HEK293 (cell line): Measurements from ENCODE around the gene IQCF6.

ENCODE experiments used
- CTCF ChIA-PET: fragments of 350-600 bp; formaldehyde crosslinking; extraction: SDS; loops from one replicate; lab custom pipeline; 2021; ENCODE audit warnings: antibody characterized with exemption; lab: Yijun Ruan, JAX
- POLR2A ChIA-PET: fragments of 300-600 bp; formaldehyde crosslinking; extraction: SDS; loops from one replicate; lab custom pipeline; 2020; ENCODE audit warnings: antibody characterized with exemption, inconsistent platforms; lab: Yijun Ruan, JAX
- H3K27ac ChIP-seq: fragments of 200-500 bp; sonication (Bioruptor generic); 2 replicates; pipeline ENCODE4 v1.5.1; 2014; ENCODE audit warnings: low read depth, low read length, control low read depth, inconsistent platforms; ENCODE audit errors: extremely low read depth
- H3K36me3 ChIP-seq, 2 experiments: fragments of 200-500 bp in 1 of 2; sonication (Bioruptor generic) in 1 of 2; 1 replicate in 1 of 2; 2 replicates in 1 of 2; pipeline ENCODE4 v1.5.1; 2014 to 2017; ENCODE audit warnings: inconsistent platforms in 2 of 2, low read length in 2 of 2; ENCODE audit not compliant: control insufficient read depth in 2 of 2, insufficient read depth in 1 of 2
- H3K4me1 ChIP-seq: fragments of 200-500 bp; sonication (Bioruptor generic); 2 replicates; pipeline ENCODE4 v1.5.1; 2014; ENCODE audit warnings: mild to moderate bottlenecking, low read length, inconsistent platforms; ENCODE audit not compliant: control insufficient read depth, insufficient read depth
- H3K4me3 ChIP-seq: 2 replicates; pipeline ENCODE4 v1.5.1; 2011; ENCODE audit warnings: low read depth, mild to moderate bottlenecking, control low read depth, low read length, moderate library complexity
- H3K9me3 ChIP-seq: fragments of 200-500 bp; sonication (Bioruptor generic); 2 replicates; pipeline ENCODE4 v1.5.1; 2014; ENCODE audit warnings: low read depth, low read length, inconsistent platforms; ENCODE audit not compliant: control insufficient read depth, insufficient read depth
- HOXD13 ChIP-seq: sonication (generic); formaldehyde crosslinking; IDR thresholded peaks from 2 replicates; pipeline ENCODE4 v1.8.0; 2022; ENCODE audit warnings: missing genetic modification reagents, borderline replicate concordance
- KLF9 ChIP-seq: fragments of 450-650 bp; formaldehyde crosslinking; IDR thresholded peaks from 2 replicates; pipeline ENCODE4 v1.5.1; 2016; ENCODE audit warnings: missing biosample characterization, missing genetic modification characterization, low read depth
- PRDM1 ChIP-seq: fragments of 450-650 bp; formaldehyde crosslinking; IDR thresholded peaks from 2 replicates; pipeline ENCODE4; 2016; ENCODE audit warnings: missing biosample characterization, missing genetic modification characterization
- ZBTB8A ChIP-seq: fragments of 450-650 bp; formaldehyde crosslinking; IDR thresholded peaks from 2 replicates; pipeline ENCODE4 v1.5.1; 2016; ENCODE audit warnings: missing biosample characterization, missing genetic modification characterization
- ZNF10 ChIP-seq: fragments of 450-650 bp; formaldehyde crosslinking; IDR thresholded peaks from 2 replicates; pipeline ENCODE4 v1.5.1; 2017; ENCODE audit warnings: missing biosample characterization, missing genetic modification characterization
- ZNF146 ChIP-seq: fragments of 450-650 bp; formaldehyde crosslinking; IDR thresholded peaks from 2 replicates; pipeline ENCODE4 v1.5.1; 2016; ENCODE audit warnings: missing biosample characterization, missing genetic modification characterization
- ZNF155 ChIP-seq: fragments of 450-650 bp; formaldehyde crosslinking; IDR thresholded peaks from 2 replicates; pipeline ENCODE4 v1.5.1; 2016; ENCODE audit warnings: missing biosample characterization, missing genetic modification characterization
- ZNF239 ChIP-seq: fragments of 450-650 bp; formaldehyde crosslinking; IDR thresholded peaks from 2 replicates; pipeline ENCODE4 v1.5.1; 2016; ENCODE audit warnings: missing biosample characterization, missing genetic modification characterization
- ZNF274 ChIP-seq, 2 experiments: fragments of 200-500 bp in 1 of 2; fragments of 450-650 bp in 1 of 2; sonication (Bioruptor generic) in 1 of 2; formaldehyde crosslinking in 1 of 2; IDR thresholded peaks; 2 replicates each; pipeline versions ENCODE4 v1.5.1 to v1.6.1; 2014 to 2016; ENCODE audit warnings: borderline replicate concordance in 1 of 2, inconsistent platforms in 1 of 2, low read length in 1 of 2, missing biosample characterization in 1 of 2, missing genetic modification characterization in 1 of 2
- ZNF292 ChIP-seq: fragments of 450-650 bp; formaldehyde crosslinking; IDR thresholded peaks from 2 replicates; pipeline ENCODE4 v1.5.1; 2016; ENCODE audit warnings: low read depth, missing biosample characterization, missing genetic modification characterization, borderline replicate concordance
- ZNF354C ChIP-seq: fragments of 450-650 bp; formaldehyde crosslinking; IDR thresholded peaks from 2 replicates; pipeline ENCODE4 v1.5.1; 2016; ENCODE audit warnings: missing biosample characterization, missing genetic modification characterization, low read depth, borderline replicate concordance
- ZNF521 ChIP-seq: fragments of 450-650 bp; formaldehyde crosslinking; IDR thresholded peaks from 2 replicates; pipeline ENCODE4 v1.5.1; 2017; ENCODE audit warnings: missing biosample characterization, mild to moderate bottlenecking, missing genetic modification characterization
- ZNF560 ChIP-seq: fragments of 450-650 bp; formaldehyde crosslinking; IDR thresholded peaks from 2 replicates; pipeline ENCODE4 v1.5.1; 2017; ENCODE audit warnings: missing biosample characterization, missing genetic modification characterization, borderline replicate concordance
- ZNF571 ChIP-seq: fragments of 450-650 bp; formaldehyde crosslinking; IDR thresholded peaks from 2 replicates; pipeline ENCODE4 v1.5.0; 2017; ENCODE audit warnings: missing biosample characterization, missing genetic modification characterization
- ZNF776 ChIP-seq: fragments of 450-650 bp; formaldehyde crosslinking; IDR thresholded peaks from 2 replicates; pipeline ENCODE4 v1.5.0; 2017; ENCODE audit warnings: missing biosample characterization, missing genetic modification characterization, borderline replicate concordance
- ZNF843 ChIP-seq: fragments of 450-650 bp; formaldehyde crosslinking; IDR thresholded peaks from 2 replicates; pipeline ENCODE4 v1.5.1; 2016; ENCODE audit warnings: missing biosample characterization, missing genetic modification characterization
- ZSCAN30 ChIP-seq: fragments of 450-650 bp; IDR thresholded peaks from 2 replicates; pipeline ENCODE4 v1.5.1; 2018; ENCODE audit warnings: missing biosample characterization, mild to moderate bottlenecking, missing genetic modification characterization, moderate library complexity
- ZSCAN4 ChIP-seq: fragments of 450-650 bp; formaldehyde crosslinking; IDR thresholded peaks from 2 replicates; pipeline ENCODE4 v1.5.1; 2017; ENCODE audit warnings: missing biosample characterization, missing genetic modification characterization
- ZXDB ChIP-seq: fragments of 450-650 bp; formaldehyde crosslinking; IDR thresholded peaks from 2 replicates; pipeline ENCODE4 v1.5.1; 2016; ENCODE audit warnings: missing biosample characterization, missing genetic modification characterization
- TF ChIP-seq, protein P1 (sequence below): fragments of 450-650 bp; formaldehyde crosslinking; IDR thresholded peaks from 2 replicates; pipeline ENCODE4 v1.5.1; 2016; ENCODE audit warnings: missing biosample characterization, missing genetic modification characterization

The IQCF6 gene

GRCh38 chr3:51779137-51779536, at the start of gene IQCF6:
IQCF6 (minus strand) TSS chr3:51779237; CDS start chr3:51779224, 13 bp downstream.
- H3K9me3 ChIP-seq: no peaks in the 10 kb centered on the region
- TF ChIP-seq ZSCAN30 (tag by site-specific recombination): no peak
- TF ChIP-seq, protein P1, sequence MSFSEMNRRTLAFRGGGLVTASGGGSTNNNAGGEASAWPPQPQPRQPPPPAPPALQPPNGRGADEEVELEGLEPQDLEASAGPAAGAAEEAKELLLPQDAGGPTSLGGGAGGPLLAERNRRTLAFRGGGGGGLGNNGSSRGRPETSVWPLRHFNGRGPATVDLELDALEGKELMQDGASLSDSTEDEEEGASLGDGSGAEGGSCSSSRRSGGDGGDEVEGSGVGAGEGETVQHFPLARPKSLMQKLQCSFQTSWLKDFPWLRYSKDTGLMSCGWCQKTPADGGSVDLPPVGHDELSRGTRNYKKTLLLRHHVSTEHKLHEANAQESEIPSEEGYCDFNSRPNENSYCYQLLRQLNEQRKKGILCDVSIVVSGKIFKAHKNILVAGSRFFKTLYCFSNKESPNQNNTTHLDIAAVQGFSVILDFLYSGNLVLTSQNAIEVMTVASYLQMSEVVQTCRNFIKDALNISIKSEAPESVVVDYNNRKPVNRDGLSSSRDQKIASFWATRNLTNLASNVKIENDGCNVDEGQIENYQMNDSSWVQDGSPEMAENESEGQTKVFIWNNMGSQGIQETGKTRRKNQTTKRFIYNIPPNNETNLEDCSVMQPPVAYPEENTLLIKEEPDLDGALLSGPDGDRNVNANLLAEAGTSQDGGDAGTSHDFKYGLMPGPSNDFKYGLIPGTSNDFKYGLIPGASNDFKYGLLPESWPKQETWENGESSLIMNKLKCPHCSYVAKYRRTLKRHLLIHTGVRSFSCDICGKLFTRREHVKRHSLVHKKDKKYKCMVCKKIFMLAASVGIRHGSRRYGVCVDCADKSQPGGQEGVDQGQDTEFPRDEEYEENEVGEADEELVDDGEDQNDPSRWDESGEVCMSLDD (tag by site-specific recombination): no peak
- no peak for TF ChIP-seq ZNF155
- no peak for TF ChIP-seq ZBTB8A
- TF ChIP-seq ZSCAN4: no peak
- TF ChIP-seq ZNF354C (tag by site-specific recombination): no peak
- no peak for TF ChIP-seq ZNF560 (tag by site-specific recombination)
- TF ChIP-seq ZNF521 (tag by site-specific recombination): no peak
- TF ChIP-seq PRDM1 (tag by site-specific recombination): no peak
- TF ChIP-seq KLF9: no peak
- no peak for TF ChIP-seq ZNF776 (tag by site-specific recombination)
- no peak for TF ChIP-seq ZNF843 (tag by site-specific recombination)
- TF ChIP-seq ZNF292 (tag by site-specific recombination): no peak
- TF ChIP-seq ZNF239 (tag by site-specific recombination): no peak
- TF ChIP-seq ZNF146: no peak
- TF ChIP-seq, all 188 proteins: peak for 0
- Histone ChIP-seq H3K27ac (no peak within 1 kb of the TSS), H3K4me3 (no peak within 1 kb of the TSS), H3K36me3 (no peaks in the 10 kb centered on the region), H3K4me1 (no peaks in the 10 kb centered on the region)
- POLR2A ChIA-PET: no interaction called here
- CTCF ChIA-PET: no interaction called here

DNA sequence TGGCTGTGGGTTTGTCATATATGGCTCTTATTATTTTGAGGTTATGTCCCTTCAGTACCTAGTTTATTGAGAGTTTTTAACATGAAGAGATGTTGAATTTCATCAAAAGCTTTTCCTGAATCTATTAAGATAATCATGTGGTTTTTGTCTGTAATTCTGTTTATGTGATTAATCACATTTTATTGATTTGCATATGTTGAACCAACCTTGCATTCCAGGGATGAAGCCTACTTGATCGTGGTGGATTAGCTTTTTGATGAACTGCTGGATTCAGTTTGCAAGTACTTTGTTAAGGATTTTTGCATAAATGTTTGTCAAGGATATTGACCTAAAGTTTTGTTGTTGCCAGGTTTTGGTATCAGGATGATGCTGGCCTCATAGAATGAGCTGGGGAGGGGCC, 49.3 kb upstream of the IQCF6 start:
- H3K36me3 ChIP-seq: no peaks in the 10 kb centered on the region
- H3K27ac ChIP-seq: no peak overlapping the region
- POLR2A ChIA-PET: no interaction called here
- no peaks in the 10 kb centered on the region for H3K4me1 ChIP-seq
- no peak for TF ChIP-seq ZNF571 (tag by site-specific recombination)
- no peak for TF ChIP-seq ZXDB
- no peak for TF ChIP-seq ZNF239 (tag by site-specific recombination)
- TF ChIP-seq ZNF274 (IDR thresholded peaks at IDR 0.05; ENCODE audit: low read length): no peak
- TF ChIP-seq ZNF274 (tag by site-specific recombination; IDR thresholded peaks at IDR 0.05; ENCODE audit: borderline replicate concordance): no peak
- CTCF ChIA-PET: interaction anchor here (1.4 kb wide), 1 partner anchor 8 kb away, joined by 8 read pairs; no protein-coding TSS in a partner anchor
- H3K4me3 ChIP-seq: no peak overlapping the region
- H3K9me3 ChIP-seq: no peaks in the 10 kb centered on the region

DNA sequence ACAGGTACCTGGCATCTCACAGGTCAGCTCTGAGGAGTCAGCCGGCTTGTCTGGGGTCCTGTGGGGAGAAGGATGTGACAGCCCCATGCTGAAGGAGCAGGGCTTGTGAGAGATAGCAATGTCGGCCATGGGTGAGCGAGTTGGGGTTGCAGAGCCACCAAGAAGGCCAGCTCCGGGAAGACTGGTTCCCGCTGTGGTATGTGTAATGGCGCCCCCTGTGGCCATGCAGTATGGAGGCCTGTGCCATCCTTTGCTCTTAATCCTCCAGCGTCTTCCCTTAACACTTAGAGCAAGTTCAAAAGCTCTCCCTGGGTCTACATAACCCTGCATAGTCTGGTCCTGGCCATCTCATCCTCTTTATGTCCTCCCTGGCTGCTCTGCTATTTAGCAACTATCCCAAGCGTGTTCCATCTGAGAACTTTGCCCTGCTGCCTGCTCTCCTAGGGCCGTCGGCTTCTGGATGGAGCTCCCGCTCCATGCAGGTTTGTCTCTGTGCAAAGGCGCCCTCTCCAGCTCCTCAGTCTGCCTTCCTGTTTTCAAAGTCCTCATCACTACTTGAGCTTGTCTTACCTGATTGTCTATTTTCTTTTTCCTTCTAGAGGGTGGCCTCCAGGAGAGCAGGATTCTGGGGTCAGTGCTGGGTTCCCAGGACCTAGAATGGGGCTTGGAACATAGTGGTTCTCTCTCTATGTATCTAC, 40.8 kb upstream of the IQCF6 start:
- CTCF ChIA-PET: interaction anchor here (0.6 to 1.7 kb wide), 20 partner anchors 8 to 1672 kb away, joined by 3 to 9 read pairs (median 3); no protein-coding TSS in a partner anchor
- POLR2A ChIA-PET: no interaction called here

More for the DNA sequence above, 40.8 kb upstream of the IQCF6 start:
- no peaks in the 10 kb centered on the region for H3K36me3 ChIP-seq
- TF ChIP-seq ZNF10 (tag by site-specific recombination) (no peak), HOXD13 (CRISPR knock-in tag) (no peak)
- TF ChIP-seq, all 188 proteins: peak for 0
- Histone ChIP-seq H3K27ac (no peak overlapping the region), H3K4me3 (no peak overlapping the region), H3K4me1 (no peaks in the 10 kb centered on the region), H3K9me3 (no peaks in the 10 kb centered on the region)
